ENCODE results near the gene ADCYAP1.

Gene ADCYAP1

DNA sequence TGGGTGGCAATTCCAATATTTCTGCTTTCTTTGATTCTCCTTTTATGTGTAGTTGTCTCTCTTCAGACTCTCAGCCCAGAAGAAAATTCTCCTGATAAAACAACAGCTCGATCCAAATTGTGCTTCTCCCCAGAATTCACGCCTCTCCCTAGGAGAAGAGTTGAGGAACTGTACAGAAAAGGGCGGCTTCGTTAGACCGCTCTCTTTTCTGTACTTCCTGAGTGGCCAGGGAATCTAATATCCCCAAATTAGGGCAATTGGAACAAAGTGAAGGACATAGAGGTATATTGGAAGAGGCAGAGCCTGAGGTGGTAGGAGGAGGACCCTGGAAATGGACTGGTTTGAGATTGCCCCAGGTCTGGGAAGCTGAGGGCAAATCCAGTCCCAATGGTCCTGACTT, 5.6 kb downstream of the ADCYAP1 start:
- DNase-seq: no peak

- DNase-seq: no peak
Measured at GRCh38 chr18:911025-911424, 6.4 kb downstream of the ADCYAP1 start.

- no peak for DNase-seq
Measured at GRCh38 chr18:911486-911885, 6.8 kb downstream of the ADCYAP1 start.

DNA sequence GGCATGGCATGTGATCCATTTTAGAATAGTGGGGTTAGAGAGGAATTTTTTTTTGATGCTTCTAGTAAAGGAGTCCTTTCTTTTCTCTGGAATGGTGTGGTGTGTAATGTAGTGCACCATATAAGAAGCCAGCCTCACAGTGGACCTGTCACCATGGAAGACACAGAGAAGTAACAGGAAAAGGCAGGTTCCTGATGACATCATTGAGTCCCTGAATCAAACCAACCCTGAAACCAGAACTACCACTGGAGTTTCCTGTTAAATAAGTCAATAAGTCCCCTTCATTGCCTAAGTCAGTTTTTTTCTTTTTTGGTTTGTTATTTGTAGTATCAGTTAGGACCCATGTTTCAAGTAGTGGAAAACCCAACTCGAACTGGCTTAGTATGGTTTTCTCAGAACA, 11.9 kb downstream of the ADCYAP1 start:
- no peak for DNase-seq

DNA sequence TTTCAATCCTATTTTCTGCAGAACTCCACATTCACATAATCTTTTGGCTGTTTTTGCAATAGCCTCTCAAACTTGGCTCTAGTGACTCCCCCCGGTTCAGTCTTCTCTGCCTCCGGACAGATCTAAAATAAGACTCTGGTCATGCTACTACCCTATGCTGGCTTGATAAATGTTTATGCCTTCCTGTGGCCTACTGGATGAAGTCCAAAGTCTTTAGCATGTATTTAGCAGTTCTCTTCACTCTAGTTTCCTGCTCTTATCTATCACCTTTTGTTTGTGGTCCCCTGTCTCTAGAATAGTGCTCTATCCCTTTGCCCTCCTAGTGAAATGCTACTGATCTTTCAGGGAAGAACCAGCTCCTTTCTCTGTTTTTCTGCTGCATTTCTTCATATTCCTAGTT, 14.4 kb downstream of the ADCYAP1 start:
- no peak for DNase-seq

GRCh38 chr18:923144-923866, 18.6 kb downstream of the ADCYAP1 start:
- no peak for DNase-seq

- DNase-seq: no peak
Measured at GRCh38 chr18:924987-925386, 20.3 kb downstream of the ADCYAP1 start.

- DNase-seq: no peak
Measured at GRCh38 chr18:926946-927345, 22.3 kb downstream of the ADCYAP1 start.

DNA sequence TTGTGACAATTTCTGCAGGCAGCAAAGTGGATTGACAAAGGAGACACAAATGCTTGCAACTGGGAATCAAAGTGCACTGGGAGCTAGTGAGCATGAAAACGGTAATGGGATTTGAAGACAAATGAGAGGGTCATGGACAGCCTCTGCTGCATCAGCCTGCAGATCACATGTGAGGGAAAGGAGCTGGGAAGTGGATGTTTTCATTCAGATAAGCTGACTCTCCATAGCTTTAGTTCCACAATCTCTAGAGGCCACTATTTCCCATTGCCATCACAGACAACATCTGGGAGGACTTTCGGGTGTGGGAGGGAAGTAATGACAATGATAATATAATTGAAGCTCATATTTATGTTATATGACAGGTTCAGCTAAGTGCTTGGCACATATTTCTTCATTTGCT, 28.4 kb downstream of the ADCYAP1 start:
- DNase-seq: no peak

DNA sequence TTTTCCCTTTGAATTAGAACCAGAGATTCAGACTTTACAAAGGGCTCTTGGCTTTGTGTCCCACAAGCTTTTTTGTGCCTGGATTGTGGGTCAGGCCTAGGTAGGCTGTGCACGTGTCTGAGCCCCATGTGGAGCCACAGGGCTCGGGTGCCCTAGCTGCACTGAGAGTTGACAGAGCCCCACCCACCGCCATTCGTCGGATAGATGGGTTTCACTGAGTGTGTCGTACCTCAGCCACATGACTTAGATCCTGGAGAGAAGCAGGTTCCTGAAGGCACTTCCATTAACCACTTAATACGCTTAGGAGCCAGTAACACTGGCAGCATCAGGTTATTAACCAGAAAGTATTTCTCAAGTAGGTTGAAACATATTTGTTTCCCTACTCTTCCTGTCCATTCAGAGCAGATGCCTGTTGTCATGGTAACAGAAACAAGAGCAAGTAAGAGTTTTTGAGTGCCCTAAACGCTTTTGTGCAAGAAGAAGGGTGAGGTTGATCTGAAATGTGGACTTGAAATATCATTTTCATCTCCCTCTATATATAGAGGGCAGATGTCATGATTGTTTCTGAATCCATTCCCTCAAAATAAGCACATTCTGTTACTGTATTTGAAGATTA, 30.0 kb downstream of the ADCYAP1 start:
- DNase-seq: no peak

GRCh38 chr18:936941-937340, 32.3 kb downstream of the ADCYAP1 start:
- DNase-seq: no peak

DNA sequence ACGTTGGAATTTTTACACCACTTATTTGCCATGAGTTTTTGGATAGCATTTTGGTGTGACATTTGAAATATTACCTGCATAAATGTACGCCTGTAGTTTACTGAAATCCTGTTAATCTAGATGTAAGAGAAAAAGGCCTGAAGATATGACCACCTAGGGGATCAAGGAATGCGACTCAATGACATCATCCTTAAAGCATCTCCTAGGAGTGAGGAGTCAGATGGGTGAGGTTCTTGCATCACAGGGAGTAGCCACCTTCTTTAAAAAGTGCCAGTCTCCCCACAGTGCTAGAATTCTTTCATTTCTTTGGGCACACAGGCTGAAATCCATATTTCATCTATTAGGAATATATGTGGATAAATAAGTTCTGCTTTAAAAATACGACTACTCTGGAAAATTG, 34.5 kb downstream of the ADCYAP1 start:
- DNase-seq: no peak

GRCh38 chr18:939958-940357, 35.3 kb downstream of the ADCYAP1 start:
- no peak for DNase-seq

- no peak for DNase-seq
Measured at GRCh38 chr18:941331-941730, 36.7 kb downstream of the ADCYAP1 start.

GRCh38 chr18:944440-944839, 39.8 kb downstream of the ADCYAP1 start:
- DNase-seq: no peak

- DNase-seq: no peak
Measured at GRCh38 chr18:949724-950631, 45.3 kb downstream of the ADCYAP1 start.

DNA sequence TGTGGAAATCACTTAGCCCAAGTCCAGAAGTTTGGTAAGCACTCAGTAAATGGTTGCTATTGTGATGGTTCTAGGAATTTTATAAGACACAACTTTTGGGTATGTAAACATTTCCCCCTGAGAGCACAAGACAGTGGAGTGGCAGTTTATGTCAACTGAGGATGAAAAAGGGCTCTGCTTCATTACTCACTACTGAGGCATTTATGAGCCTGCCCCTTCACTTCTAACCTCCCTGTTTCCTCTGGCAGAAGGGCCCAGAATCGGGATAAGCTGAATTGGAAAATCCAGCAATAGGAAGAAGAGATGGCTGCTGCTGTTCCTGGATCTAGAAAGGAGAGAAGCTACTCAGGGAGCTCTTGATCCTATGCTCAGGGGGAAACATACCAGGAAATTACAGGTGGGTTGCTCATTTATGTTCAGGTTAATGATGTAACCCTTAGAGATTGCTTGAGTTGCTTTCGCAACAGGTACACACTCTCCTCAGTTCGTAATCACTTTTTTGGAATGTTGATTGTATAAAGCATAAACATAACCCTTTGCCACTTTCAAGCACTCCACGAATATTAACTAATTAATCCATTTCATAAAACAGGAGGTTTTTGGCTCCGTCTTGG, 46.3 kb downstream of the ADCYAP1 start:
- no peak for DNase-seq

GRCh38 chr18:955384-956066, 50.9 kb downstream of the ADCYAP1 start:
- DNase-seq: no peak

DNA sequence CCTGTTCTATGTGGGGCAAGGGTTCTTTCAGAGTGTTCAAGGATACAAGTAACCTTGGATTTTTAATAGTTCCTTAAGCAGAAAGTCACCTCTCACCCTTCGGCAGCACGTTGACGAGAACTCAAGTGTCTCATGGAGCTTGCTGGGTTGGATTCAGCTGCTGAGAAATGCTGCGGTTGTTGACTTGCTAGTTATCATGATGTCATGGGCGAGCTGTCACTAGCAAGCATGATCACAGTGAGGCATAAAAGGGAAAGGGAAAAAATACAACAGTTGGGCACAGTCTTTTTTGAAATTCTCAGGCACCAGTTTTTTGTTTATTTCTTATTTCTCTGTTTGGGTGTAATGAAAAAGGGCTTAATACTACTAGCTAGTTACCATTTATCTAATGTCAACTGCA, 53.2 kb downstream of the ADCYAP1 start:
- no peak for DNase-seq

GRCh38 chr18:959854-960253, 55.2 kb downstream of the ADCYAP1 start:
- no peak for DNase-seq

Data from right forelimb (tissue), 1 donor.